Kidney epithelial cell (primary cell): Measurements from ENCODE around the gene ST7L. TPM values are rescaled to one million over a fixed set of nuclear protein-coding genes. Genes with fewer than 3 reads are reported as not detected.

Experiments
- DNase-seq: peaks from one replicate; pipeline ENCODE4 v3.0.0-alpha.2; 2010; ENCODE audit warnings: low read depth
- H3K27me3 ChIP-seq: 2 replicates; pipeline ENCODE4 v1.6.0; 2011; ENCODE audit warnings: low read length; ENCODE audit not compliant: control insufficient read depth, insufficient read depth
- H3K36me3 ChIP-seq: 2 replicates; pipeline ENCODE4 v1.5.1; 2011; ENCODE audit warnings: low read length; ENCODE audit not compliant: control insufficient read depth, insufficient read depth
- H3K4me3 ChIP-seq: 2 replicates; pipeline ENCODE4 v1.5.1; 2011; ENCODE audit warnings: low read depth, mild to moderate bottlenecking, control low read depth, low read length
- CTCF ChIP-seq: IDR thresholded peaks from 2 replicates; pipeline ENCODE4 v1.5.1; 2011; ENCODE audit warnings: mild to moderate bottlenecking, moderate library complexity, low read length, control low read depth, inconsistent platforms; ENCODE audit not compliant: insufficient read depth, poor library complexity, severe bottlenecking
- total RNA-seq: library from RNA; depleted of rRNA; stranded (reverse); fragments of >200 nt; gene quantifications from 2 replicates; pipeline ENCODE4 v1.2.3, GENCODE V29; 2015

The ST7L gene
- total RNA-seq, 1 donor from 2014 or later: 12.9 TPM

- no peak for TF ChIP-seq CTCF
- Histone ChIP-seq H3K4me3 (no peak overlapping the region), H3K27me3 (no peaks in the 10 kb centered on the region), H3K36me3 (no peaks in the 10 kb centered on the region)
- DNase-seq: no peak
Observed at GRCh38 chr1:112517646-112518045, 101.3 kb downstream of the ST7L start.

GRCh38 chr1:112517231-112517630 lies 101.7 kb downstream of the ST7L start:
- DNase-seq: no peak
- TF ChIP-seq CTCF: no peak
- H3K27me3 ChIP-seq: no peaks in the 10 kb centered on the region
- H3K36me3 ChIP-seq: no peaks in the 10 kb centered on the region
- no peak overlapping the region for H3K4me3 ChIP-seq

GRCh38 chr1:112516141-112516540 lies 102.8 kb downstream of the ST7L start:
- TF ChIP-seq CTCF: no peak
- no peak overlapping the region for H3K4me3 ChIP-seq
- H3K36me3 ChIP-seq: no peaks in the 10 kb centered on the region
- no peaks in the 10 kb centered on the region for H3K27me3 ChIP-seq
- no peak for DNase-seq

- no peak for TF ChIP-seq CTCF
- H3K36me3 ChIP-seq: no peaks in the 10 kb centered on the region
- DNase-seq: peak; percentile 52
- H3K27me3 ChIP-seq: no peaks in the 10 kb centered on the region
- H3K4me3 ChIP-seq: no peak overlapping the region
Observed at GRCh38 chr1:112515311-112516009, 103.5 kb downstream of the ST7L start.

GRCh38 chr1:112514901-112515300 lies 104.0 kb downstream of the ST7L start:
- peaks cover 3% of the 10 kb centered on the region for H3K27me3 ChIP-seq
- no peak for DNase-seq
- no peak for TF ChIP-seq CTCF
- no peaks in the 10 kb centered on the region for H3K36me3 ChIP-seq
- no peak overlapping the region for H3K4me3 ChIP-seq
